Body of pancreas (tissue), 4 donors: ENCODE measurements around the gene FBLN1. TPM values are rescaled to one million over a fixed set of nuclear protein-coding genes. Genes with fewer than 3 reads are reported as not detected.

Experiments used
- ATAC-seq: fragments of 150-250 bp; one replicate; pipeline ENCODE4 v1.9.1; 2016
- DNase-seq, 4 donors: peaks; one replicate each; pipeline ENCODE4 v3.0.0-alpha.2; 2019
- H3K27ac ChIP-seq, 4 donors: fragments of 200-600 bp; sonication (generic); 1 replicate in 3 of 4; 2 replicates in 1 of 4; pipeline versions ENCODE4 v1.5.1 to v1.6.1; 2016 to 2019; ENCODE audit warnings: mild to moderate bottlenecking in 1 of 4, mixed read lengths in 1 of 4, moderate library complexity in 1 of 4
- H3K27me3 ChIP-seq, 2 donors: fragments of 200-600 bp; sonication (generic); one replicate each; pipeline ENCODE4 v1.6.0; 2016; ENCODE audit warnings: mild to moderate bottlenecking in 1 of 2
- H3K36me3 ChIP-seq, 2 donors: fragments of 200-600 bp; sonication (generic); replicated peaks in 1 of 2; 2 replicates each; pipeline ENCODE4 v1.5.1; 2016; ENCODE audit warnings: low read depth in 2 of 2; ENCODE audit not compliant: insufficient read depth in 1 of 2
- H3K4me1 ChIP-seq: fragments of 200-600 bp; sonication (generic); one replicate; pipeline ENCODE4 v1.6.0; 2016
- H3K4me3 ChIP-seq, 2 donors: fragments of 200-600 bp; sonication (generic); 1 replicate in 1 of 2; 2 replicates in 1 of 2; pipeline ENCODE4 v1.5.1; 2016 to 2019
- H3K9me3 ChIP-seq, 3 donors: fragments of 200-600 bp; sonication (generic); 1 replicate in 2 of 3; 2 replicates in 1 of 3; pipeline ENCODE4 v1.5.1; 2016
- CTCF ChIP-seq, 7 experiments: fragments of 450-650 bp in 4 of 7; fragments of 200-600 bp in 3 of 7; sonication (generic) in 3 of 7; IDR thresholded peaks; one replicate each; pipeline ENCODE4 v1.5.1; 2016 to 2019; ENCODE audit warnings: antibody characterized with exemption in 7 of 7
- POLR2A ChIP-seq, 3 donors: fragments of 450-650 bp; IDR thresholded peaks; one replicate each; pipeline ENCODE4 v1.6.1; 2016; ENCODE audit warnings: antibody characterized with exemption in 3 of 3, mild to moderate bottlenecking in 2 of 3
- WGBS, 2 donors: methylation state at CpG; one replicate each; pipeline ENCODE4 v1.1.5; 2017; 5-methylcytosine and 5-hydroxymethylcytosine counted together
- intact Hi-C: fragments of 100-400 bp; cut with DNase I; formaldehyde crosslinking; loops from one replicate; pipeline ENCODE4 v1.15.1; 2023
- small RNA-seq: library from RNA; depleted of rRNA; stranded (forward); fragments of <200 nt; gene quantifications from one replicate; pipeline ENCODE3, GENCODE V24; 2016
- total RNA-seq, 2 donors: library from RNA; depleted of rRNA; stranded (reverse); fragments of >200 nt; gene quantifications; one replicate each; pipeline ENCODE4 v1.1.0, GENCODE V29; 2016

FBLN1 gene
- total RNA-seq, 2 donors from 2014 or later: 97.0 to 119 TPM

- ATAC-seq: no peak
- WGBS, 2 donors: 89 to 95% methylated on average over 12 of the region's 12 CpGs
Measured at GRCh38 chr22:45650721-45651120, 148.0 kb downstream of the FBLN1 start.

More at GRCh38 chr22:45650721-45651120, 148.0 kb downstream of the FBLN1 start:
- no peaks in the 10 kb centered on the region for H3K9me3 ChIP-seq
- H3K4me1 ChIP-seq: peaks cover 2% of the 10 kb centered on the region
- no peak overlapping the region for H3K27ac ChIP-seq
- intact Hi-C loops: no loop called here
- no peaks in the 10 kb centered on the region for H3K27me3 ChIP-seq
- no peak overlapping the region for H3K4me3 ChIP-seq
- TF ChIP-seq POLR2A (IDR thresholded peaks at IDR 0.05) (no peak), CTCF (IDR thresholded peaks at IDR 0.05) (no peak)
- no peak for DNase-seq
- no peaks in the 10 kb centered on the region for H3K36me3 ChIP-seq

Small RNA genes within 50 kb of the gene (small RNA-seq; reads per million reads assigned to genes)
- gene RNU6-1161P: not detected

Other genes starting within 250 kb of the FBLN1 start
- gene UPK3A, start 217.9 kb upstream of the FBLN1 start, total RNA-seq: not detected
- 100 to 1,000 TPM in 1 of 2 donors, 10 to 100 TPM in 1; 13.0 to 149 TPM for gene FAM118A, start 192.9 kb upstream of the FBLN1 start, total RNA-seq
- gene SMC1B, start 89.3 kb upstream of the FBLN1 start, total RNA-seq: not detected
- gene RIBC2, start 89.2 kb upstream of the FBLN1 start, total RNA-seq: not detected
- gene ATXN10, start 169.0 kb downstream of the FBLN1 start, total RNA-seq: 10 to 100 TPM; 61.6 to 69.8 TPM